ENCODE results near the gene PICALM. TPM values are rescaled to one million over a fixed set of nuclear protein-coding genes. Genes with fewer than 3 reads are reported as not detected.

PICALM gene
- total and polyA plus RNA-seq, 2 of the 13 experiments (the other 11 are each of a cell fraction or from before 2014, with no cell fraction given): 97.6 to 154 TPM

DNA sequence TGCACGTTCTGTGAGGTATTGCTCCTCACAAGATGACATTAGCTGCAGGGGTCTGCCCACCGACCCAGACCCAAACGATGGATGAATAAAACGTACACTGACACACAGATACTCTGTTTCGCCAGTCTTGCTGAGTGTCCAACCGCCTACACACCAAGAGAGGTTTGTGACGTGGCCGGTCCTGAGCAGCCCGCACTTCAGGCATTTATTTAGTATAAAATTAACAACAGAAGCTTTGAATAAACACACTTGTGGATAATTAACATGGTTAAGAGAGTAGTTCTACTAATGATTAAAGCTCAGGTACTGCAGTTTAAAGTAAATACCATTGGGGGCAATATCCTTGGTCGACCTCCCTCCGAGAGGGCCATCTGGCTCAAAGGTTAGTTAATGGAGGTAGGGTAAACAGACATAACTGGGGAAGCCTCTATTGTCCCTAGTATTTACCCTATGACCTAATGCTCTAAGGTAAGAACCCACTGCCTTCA, 138.0 kb downstream of the PICALM start (continued):
- TF ChIP-seq, protein P1, sequence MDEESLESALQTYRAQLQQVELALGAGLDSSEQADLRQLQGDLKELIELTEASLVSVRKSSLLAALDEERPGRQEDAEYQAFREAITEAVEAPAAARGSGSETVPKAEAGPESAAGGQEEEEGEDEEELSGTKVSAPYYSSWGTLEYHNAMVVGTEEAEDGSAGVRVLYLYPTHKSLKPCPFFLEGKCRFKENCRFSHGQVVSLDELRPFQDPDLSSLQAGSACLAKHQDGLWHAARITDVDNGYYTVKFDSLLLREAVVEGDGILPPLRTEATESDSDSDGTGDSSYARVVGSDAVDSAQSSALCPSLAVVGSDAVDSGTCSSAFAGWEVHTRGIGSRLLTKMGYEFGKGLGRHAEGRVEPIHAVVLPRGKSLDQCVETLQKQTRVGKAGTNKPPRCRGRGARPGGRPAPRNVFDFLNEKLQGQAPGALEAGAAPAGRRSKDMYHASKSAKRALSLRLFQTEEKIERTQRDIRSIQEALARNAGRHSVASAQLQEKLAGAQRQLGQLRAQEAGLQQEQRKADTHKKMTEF (CRISPR knock-in tag; IDR thresholded peaks at IDR 0.05): peak; percentile 96
- TF ChIP-seq ZBTB38 (CRISPR knock-in tag; IDR thresholded peaks at IDR 0.05) (peak; percentile 75; the same call in 1 of the 2 replicates), ZBTB25 (CRISPR knock-in tag; IDR thresholded peaks at IDR 0.05) (0 out of 2 replicates have a peak, but pooled peaks have one; percentile 20), FOXA1 (IDR thresholded peaks at IDR 0.05) (peak; percentile 91), FOXA1 (CRISPR knock-in tag; IDR thresholded peaks at IDR 0.05) (peak; percentile 94), NR2F6 (IDR thresholded peaks at IDR 0.05) (peak; percentile 93), NR2F6 (CRISPR knock-in tag; IDR thresholded peaks at IDR 0.05) (peak; percentile 86), ZSCAN21 (CRISPR knock-in tag; IDR thresholded peaks at IDR 0.05; ENCODE audit: borderline replicate concordance) (no peak), MED13 (CRISPR knock-in tag; IDR thresholded peaks at IDR 0.05) (peak; percentile 76; the same call in 1 of the 2 replicates), NKX3-1 (CRISPR knock-in tag; IDR thresholded peaks at IDR 0.05) (peak; percentile 81; the same call in 1 of the 2 replicates), AHDC1 (CRISPR knock-in tag; IDR thresholded peaks at IDR 0.05; ENCODE audit: borderline replicate concordance) (peak; percentile 92), ATF7-NPFF (CRISPR knock-in tag; IDR thresholded peaks at IDR 0.05; ENCODE audit: low read depth) (0 out of 2 replicates have a peak, but pooled peaks have one; percentile 24), CSRNP1 (CRISPR knock-in tag; IDR thresholded peaks at IDR 0.05) (no peak), YEATS4 (CRISPR knock-in tag; IDR thresholded peaks at IDR 0.05; ENCODE audit: borderline replicate concordance) (no peak), SOX5 (CRISPR knock-in tag; IDR thresholded peaks at IDR 0.05; ENCODE audit: borderline replicate concordance) (peak; percentile 99), ELF3 (CRISPR knock-in tag; IDR thresholded peaks at IDR 0.05) (peak; percentile 75), ZNF710 (CRISPR knock-in tag; IDR thresholded peaks at IDR 0.05; ENCODE audit: borderline replicate concordance) (peak; percentile 36; the same call in 1 of the 2 replicates)
